C4-2B (cell line): ENCODE data around the gene PRPF4.

ENCODE experiments used
- ZFX ChIP-seq: fragments of 450-650 bp; IDR thresholded peaks from 2 replicates; pipeline ENCODE4 v1.6.1; 2017
- TF ChIP-seq, protein P1 (sequence below): fragments of 450-650 bp; conservative IDR thresholded peaks from 2 replicates; pipeline ENCODE4 v1.5.1; 2017; ENCODE audit warnings: mild to moderate bottlenecking

DNA sequence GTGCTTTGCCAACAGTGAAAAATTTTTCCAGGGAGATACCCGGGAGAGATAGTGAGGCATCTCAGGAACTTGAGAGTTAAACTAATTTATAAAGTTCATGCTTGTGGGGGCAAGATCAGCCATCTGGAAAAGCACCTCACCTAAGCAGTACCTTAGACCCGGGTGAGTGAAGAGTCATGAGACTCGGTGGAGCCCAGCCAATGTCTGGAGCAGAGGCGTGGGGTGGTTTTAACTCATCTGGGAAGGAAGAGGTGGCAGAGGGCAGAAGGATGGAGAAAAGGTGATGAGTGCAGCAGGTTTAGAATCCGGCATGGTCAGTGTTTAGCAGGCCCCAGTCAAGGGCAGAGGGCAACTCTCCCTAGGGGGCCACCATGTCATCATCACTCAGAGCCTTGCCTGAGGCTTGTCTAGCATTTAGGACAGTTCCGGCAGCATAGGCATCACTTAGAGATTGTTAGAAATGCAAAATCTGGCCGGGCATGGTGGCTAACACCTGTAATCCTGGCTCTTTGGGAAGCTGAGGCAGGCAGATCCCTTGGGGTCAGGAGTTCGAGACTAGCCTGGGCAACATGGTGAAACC is 32.0 kb downstream of the PRPF4 start:
- TF ChIP-seq, protein P1, sequence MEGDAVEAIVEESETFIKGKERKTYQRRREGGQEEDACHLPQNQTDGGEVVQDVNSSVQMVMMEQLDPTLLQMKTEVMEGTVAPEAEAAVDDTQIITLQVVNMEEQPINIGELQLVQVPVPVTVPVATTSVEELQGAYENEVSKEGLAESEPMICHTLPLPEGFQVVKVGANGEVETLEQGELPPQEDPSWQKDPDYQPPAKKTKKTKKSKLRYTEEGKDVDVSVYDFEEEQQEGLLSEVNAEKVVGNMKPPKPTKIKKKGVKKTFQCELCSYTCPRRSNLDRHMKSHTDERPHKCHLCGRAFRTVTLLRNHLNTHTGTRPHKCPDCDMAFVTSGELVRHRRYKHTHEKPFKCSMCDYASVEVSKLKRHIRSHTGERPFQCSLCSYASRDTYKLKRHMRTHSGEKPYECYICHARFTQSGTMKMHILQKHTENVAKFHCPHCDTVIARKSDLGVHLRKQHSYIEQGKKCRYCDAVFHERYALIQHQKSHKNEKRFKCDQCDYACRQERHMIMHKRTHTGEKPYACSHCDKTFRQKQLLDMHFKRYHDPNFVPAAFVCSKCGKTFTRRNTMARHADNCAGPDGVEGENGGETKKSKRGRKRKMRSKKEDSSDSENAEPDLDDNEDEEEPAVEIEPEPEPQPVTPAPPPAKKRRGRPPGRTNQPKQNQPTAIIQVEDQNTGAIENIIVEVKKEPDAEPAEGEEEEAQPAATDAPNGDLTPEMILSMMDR: no peak
- TF ChIP-seq ZFX: no peak
